ENCODE measurements around the gene NGFR. TPM values are rescaled to one million over a fixed set of nuclear protein-coding genes. Genes with fewer than 3 reads are reported as not detected.

Gene NGFR
- total and polyA plus RNA-seq, 9 donors, result 0.35 to 13.2 (median 3.4) TPM

DNA sequence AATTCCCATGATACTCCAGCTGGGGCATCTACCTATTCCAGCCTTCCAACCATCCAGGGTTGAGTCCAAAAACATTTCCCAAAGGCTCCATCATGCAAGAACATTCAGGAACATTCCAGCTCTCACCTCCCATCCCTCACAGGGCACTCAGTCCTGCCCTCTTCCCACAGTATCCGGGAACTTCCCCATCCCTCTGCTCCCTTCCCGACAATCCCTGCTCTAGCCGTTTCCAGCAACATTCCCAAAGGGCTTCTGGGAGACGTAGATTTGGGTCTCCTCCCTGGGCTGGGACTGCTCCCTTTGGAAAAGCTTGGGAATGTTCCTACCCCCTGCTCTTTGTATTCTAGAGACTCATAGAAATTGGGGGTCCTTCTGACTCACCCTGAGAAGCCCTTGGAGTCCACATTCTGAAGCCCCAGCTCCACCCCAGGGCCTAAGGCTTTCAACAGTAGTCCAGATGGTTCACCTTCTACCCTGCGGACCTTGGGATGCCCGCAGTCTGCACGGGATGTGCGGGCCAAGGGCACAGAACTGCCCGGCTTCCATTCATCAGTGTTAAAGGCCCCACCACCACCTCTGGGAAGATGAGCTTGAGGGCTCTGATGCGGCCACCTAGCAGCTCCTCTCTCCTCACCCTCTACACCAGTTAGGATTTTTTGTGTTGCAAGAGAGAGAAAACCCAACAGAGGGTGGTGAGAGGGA lies 25.4 kb downstream of the NGFR start:
- Histone ChIP-seq H3K9me3 (no peaks in the 10 kb centered on the region), H3K27me3 (no peaks in the 10 kb centered on the region), H3K27ac (no peak overlapping the region), H3K4me3 (no peak overlapping the region), H3K36me3 (no peaks in the 10 kb centered on the region), H3K4me1 (ENCODE audit: insufficient read depth) (peaks cover 6% of the 10 kb centered on the region)
- intact Hi-C loops (cut with DNase I), result no loop called here
- DNase-seq, result no peak
- no peak for TF ChIP-seq POLR2A (IDR thresholded peaks at IDR 0.05)
- TF ChIP-seq EP300 (IDR thresholded peaks at IDR 0.05), result no peak
- no peak for TF ChIP-seq CTCF (IDR thresholded peaks at IDR 0.05)
- 86 to 87% (median 86%) methylated on average over 10 of the region's 10 CpGs for WGBS, 3 donors

- Histone ChIP-seq H3K9me3 (no peaks in the 10 kb centered on the region), H3K4me1 (ENCODE audit: insufficient read depth) (peaks cover 2% of the 10 kb centered on the region), H3K36me3 (no peaks in the 10 kb centered on the region), H3K27me3 (no peaks in the 10 kb centered on the region), H3K27ac (no peak overlapping the region), H3K4me3 (no peak overlapping the region)
- no peak for DNase-seq
- intact Hi-C loops (cut with DNase I), result no loop called here
- no peak for TF ChIP-seq CTCF (IDR thresholded peaks at IDR 0.05)
- TF ChIP-seq EP300 (IDR thresholded peaks at IDR 0.05), result no peak
- no peak for TF ChIP-seq POLR2A (IDR thresholded peaks at IDR 0.05)
- WGBS, 3 donors, result 89 to 99% (median 97%) methylated on average over 8 of the region's 8 CpGs
Measured at GRCh38 chr17:49521088-49521450, 26.0 kb downstream of the NGFR start.

DNA sequence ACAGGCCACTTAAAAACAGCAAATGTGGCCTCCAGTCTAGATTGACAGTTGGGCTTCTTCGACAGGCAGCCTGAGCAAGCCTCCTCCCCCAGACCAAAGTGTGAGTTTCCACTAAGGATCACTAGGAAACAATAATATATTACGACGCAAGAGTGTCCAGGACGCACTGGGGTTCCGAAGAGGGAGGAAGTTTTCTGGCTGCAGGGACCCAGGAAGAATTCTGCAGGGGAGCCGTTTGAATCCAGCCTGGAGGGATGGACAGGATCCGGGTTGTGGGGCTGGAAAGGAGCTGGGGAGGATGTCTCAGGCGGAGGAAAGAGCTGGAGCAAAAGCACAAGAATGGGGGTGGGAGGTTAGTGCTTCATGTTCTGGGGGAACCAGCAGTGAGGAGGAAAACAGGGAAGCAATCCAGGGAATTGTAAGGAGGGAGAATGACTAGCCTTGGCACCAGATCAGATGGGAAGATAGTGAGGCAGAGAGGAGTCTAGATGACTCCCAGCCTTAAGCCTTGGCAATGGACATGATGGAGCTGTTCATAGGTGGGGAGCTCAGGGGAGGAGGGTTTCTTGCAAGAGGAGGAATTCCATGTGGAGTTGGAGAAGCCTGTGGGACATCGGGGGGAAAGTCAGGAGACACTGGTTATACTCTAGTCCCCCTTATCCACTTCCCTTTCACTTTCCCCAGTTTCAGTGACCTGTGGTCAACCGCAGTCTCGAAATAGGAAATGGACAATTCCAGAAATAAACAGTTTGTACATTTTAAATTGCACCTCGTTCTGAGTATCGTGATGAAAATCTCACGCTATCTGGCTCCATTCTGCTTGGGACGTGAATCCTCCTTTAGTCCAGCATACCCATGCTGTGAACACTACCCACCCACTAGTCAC lies 26.6 kb downstream of the NGFR start:
- intact Hi-C loops (cut with DNase I), result no loop called here
- no peaks in the 10 kb centered on the region for H3K4me1 ChIP-seq (ENCODE audit: insufficient read depth)
- no peaks in the 10 kb centered on the region for H3K36me3 ChIP-seq
- H3K27ac ChIP-seq, result no peak overlapping the region
- H3K27me3 ChIP-seq, result no peaks in the 10 kb centered on the region
- no peak overlapping the region for H3K4me3 ChIP-seq
- DNase-seq, result no peak
- 62 to 69% (median 68%) methylated on average over 15 of the region's 15 CpGs for WGBS, 3 donors
- no peaks in the 10 kb centered on the region for H3K9me3 ChIP-seq
- TF ChIP-seq CTCF (IDR thresholded peaks at IDR 0.05) (no peak), POLR2A (IDR thresholded peaks at IDR 0.05) (no peak), EP300 (IDR thresholded peaks at IDR 0.05) (no peak)

GRCh38 chr17:49522357-49522890 lies 27.3 kb downstream of the NGFR start:
- Histone ChIP-seq H3K36me3 (no peaks in the 10 kb centered on the region), H3K27me3 (no peaks in the 10 kb centered on the region), H3K27ac (no peak overlapping the region), H3K9me3 (no peaks in the 10 kb centered on the region), H3K4me3 (no peak overlapping the region), H3K4me1 (ENCODE audit: insufficient read depth) (no peaks in the 10 kb centered on the region)
- no peak for DNase-seq
- intact Hi-C loops (cut with DNase I), result no loop called here
- 91 to 93% (median 91%) methylated on average over 6 of the region's 6 CpGs for WGBS, 3 donors
- TF ChIP-seq EP300 (IDR thresholded peaks at IDR 0.05), result no peak
- TF ChIP-seq CTCF (IDR thresholded peaks at IDR 0.05), result no peak
- TF ChIP-seq POLR2A (IDR thresholded peaks at IDR 0.05), result no peak

Measured in ovary (tissue), 9 donors.